ENCODE measurements around the gene METTL26.

- TF ChIP-seq POLR2A (IDR thresholded peaks at IDR 0.05; ENCODE audit: low read length) (no peak), SMC3 (IDR thresholded peaks at IDR 0.05) (no peak), MAFK (IDR thresholded peaks at IDR 0.05; ENCODE audit: partially characterized antibody) (no peak), BHLHE40 (IDR thresholded peaks at IDR 0.05; ENCODE audit: low read depth, low read length) (no peak), CTCF (IDR thresholded peaks at IDR 0.05) (no peak), REST (IDR thresholded peaks at IDR 0.05) (no peak), EP300 (IDR thresholded peaks at IDR 0.05) (no peak), RNF2 (IDR thresholded peaks at IDR 0.05; ENCODE audit: borderline replicate concordance, low read depth) (no peak), HDAC2 (IDR thresholded peaks at IDR 0.05) (no peak), E2F6 (IDR thresholded peaks at IDR 0.05; ENCODE audit: borderline replicate concordance, low read depth) (no peak), NR3C1 (IDR thresholded peaks at IDR 0.05) (no peak)
These were observed 1.9 kb downstream of the METTL26 start for GRCh38 chr16:634051-634670.

All from A549 (cell line).